Hepatocyte (in vitro differentiated cells): ENCODE measurements around the gene ZSWIM4. TPM values are rescaled to one million over a fixed set of nuclear protein-coding genes. Genes with fewer than 3 reads are reported as not detected.
A peak's percentile ranks its signal among the peaks of the same experiment; 100 is the strongest.

ENCODE experiments used
- DNase-seq: peaks from one replicate; pipeline ENCODE4 v3.0.0-alpha.2; 2016; ENCODE audit warnings: low spot score
- H2AFZ ChIP-seq: fragments of 200-600 bp; sonication (generic); 2 replicates; pipeline ENCODE4 v1.6.0; 2016; ENCODE audit warnings: antibody characterized with exemption, mild to moderate bottlenecking
- H3K27ac ChIP-seq: fragments of 200-600 bp; sonication (generic); 2 replicates; pipeline ENCODE4 v1.5.1; 2016; ENCODE audit warnings: mild to moderate bottlenecking
- H3K27me3 ChIP-seq: fragments of 200-600 bp; sonication (generic); 2 replicates; pipeline ENCODE4 v1.6.1; 2016
- H3K36me3 ChIP-seq: fragments of 200-600 bp; sonication (generic); replicated peaks from 2 replicates; pipeline ENCODE4 v1.5.1; 2016; ENCODE audit warnings: low read depth; ENCODE audit not compliant: insufficient read depth
- H3K4me1 ChIP-seq: fragments of 200-600 bp; sonication (generic); 2 replicates; pipeline ENCODE4 v1.5.1; 2016; ENCODE audit warnings: mild to moderate bottlenecking, moderate library complexity; ENCODE audit not compliant: insufficient read depth
- H3K4me2 ChIP-seq: fragments of 200-600 bp; sonication (generic); 2 replicates; pipeline ENCODE4 v1.6.0; 2016
- H3K4me3 ChIP-seq: fragments of 200-600 bp; sonication (generic); 2 replicates; pipeline ENCODE4 v1.5.1; 2016; ENCODE audit warnings: mild to moderate bottlenecking
- H3K79me2 ChIP-seq: fragments of 200-600 bp; sonication (generic); 2 replicates; pipeline ENCODE4 v1.6.0; 2017; ENCODE audit warnings: mild to moderate bottlenecking
- H3K9me2 ChIP-seq: fragments of 200-600 bp; sonication (generic); replicated peaks from 2 replicates; pipeline ENCODE4 v1.6.0; 2017; ENCODE audit warnings: mild to moderate bottlenecking; ENCODE audit not compliant: insufficient read depth
- H3K9me3 ChIP-seq: fragments of 200-600 bp; sonication (generic); 2 replicates; pipeline ENCODE4 v1.5.1; 2016; ENCODE audit warnings: low read depth, mild to moderate bottlenecking
- H4K20me1 ChIP-seq: fragments of 200-600 bp; sonication (generic); 2 replicates; pipeline ENCODE4 v1.6.0; 2016; ENCODE audit warnings: mild to moderate bottlenecking; ENCODE audit not compliant: insufficient read depth, poor library complexity, severe bottlenecking
- EZH2 ChIP-seq: fragments of 200-600 bp; sonication (generic); IDR thresholded peaks from 2 replicates; pipeline ENCODE4 v1.6.1; 2016; ENCODE audit warnings: antibody characterized with exemption, mild to moderate bottlenecking, borderline replicate concordance
- EZH2phosphoT487 ChIP-seq: fragments of 200-600 bp; sonication (generic); IDR thresholded peaks from one replicate; pipeline ENCODE4 v1.6.1; 2018; ENCODE audit warnings: antibody characterized with exemption, mild to moderate bottlenecking, low read depth, moderate library complexity; ENCODE audit not compliant: unreplicated experiment, severe bottlenecking
- WGBS: methylation state at CpG from one replicate; pipeline ENCODE4 v1.1.6; 2016; ENCODE audit warnings: low lambda C conversion rate; ENCODE audit errors: missing lambda C conversion rate; 5-methylcytosine and 5-hydroxymethylcytosine counted together
- polyA plus RNA-seq: library from polyadenylated mRNA; unstranded; fragments of >200 nt; fragmentation: Nextera tagmentation; extraction: Ambion mirVana; gene quantifications from 2 replicates; pipeline ENCODE4 v1.2.1, GENCODE V29; 2016
- total RNA-seq: library from RNA; depleted of rRNA; stranded (reverse); fragments of >200 nt; gene quantifications from 2 replicates; pipeline ENCODE4 v1.2.3, GENCODE V29; 2014
- TF ChIP-seq, protein P1 (sequence below): fragments of 200-600 bp; sonication (generic); IDR thresholded peaks from 2 replicates; pipeline ENCODE4 v1.5.1; 2016; ENCODE audit warnings: antibody characterized with exemption, mild to moderate bottlenecking; ENCODE audit not compliant: poor library complexity

The ZSWIM4 gene
- total and polyA plus RNA-seq, 2 experiments from 2014 or later = 3.5 to 3.7 TPM

DNA sequence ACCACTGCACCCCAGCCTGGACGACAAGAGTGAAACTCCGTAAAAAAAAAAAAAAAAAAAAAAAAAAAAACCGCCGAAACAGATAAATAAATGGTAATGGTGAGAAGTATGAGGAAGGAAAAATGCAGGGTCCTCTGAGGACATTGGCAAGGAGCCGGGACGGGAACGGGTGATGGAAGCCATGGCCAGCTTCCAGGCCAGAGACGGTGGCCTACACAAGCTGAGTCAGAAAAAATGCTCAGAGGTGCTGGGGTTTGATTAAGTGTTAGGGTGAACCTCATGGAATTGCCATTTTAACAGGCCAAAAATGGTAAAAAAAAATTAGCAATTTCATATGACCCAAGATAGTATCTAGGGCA lies 866 bp upstream of the ZSWIM4 start:
- Histone ChIP-seq H4K20me1 (no peaks in the 10 kb centered on the region), H3K4me3 (peak overlapping the region; percentile 41), H3K4me1 (peaks cover 15% of the 10 kb centered on the region), H3K36me3 (no peaks in the 10 kb centered on the region), H2AFZ (peak overlapping the region; percentile 42), H3K79me2 (peaks cover 15% of the 10 kb centered on the region), H3K27ac (peak overlapping the region; percentile 54), H3K9me3 (no peaks in the 10 kb centered on the region), H3K9me2 (no peaks in the 10 kb centered on the region), H3K4me2 (peak overlapping the region; percentile 81), H3K27me3 (no peaks in the 10 kb centered on the region)
- DNase-seq = no peak
- no peak for TF ChIP-seq EZH2
- TF ChIP-seq EZH2phosphoT487 = no peak
- TF ChIP-seq, protein P1, sequence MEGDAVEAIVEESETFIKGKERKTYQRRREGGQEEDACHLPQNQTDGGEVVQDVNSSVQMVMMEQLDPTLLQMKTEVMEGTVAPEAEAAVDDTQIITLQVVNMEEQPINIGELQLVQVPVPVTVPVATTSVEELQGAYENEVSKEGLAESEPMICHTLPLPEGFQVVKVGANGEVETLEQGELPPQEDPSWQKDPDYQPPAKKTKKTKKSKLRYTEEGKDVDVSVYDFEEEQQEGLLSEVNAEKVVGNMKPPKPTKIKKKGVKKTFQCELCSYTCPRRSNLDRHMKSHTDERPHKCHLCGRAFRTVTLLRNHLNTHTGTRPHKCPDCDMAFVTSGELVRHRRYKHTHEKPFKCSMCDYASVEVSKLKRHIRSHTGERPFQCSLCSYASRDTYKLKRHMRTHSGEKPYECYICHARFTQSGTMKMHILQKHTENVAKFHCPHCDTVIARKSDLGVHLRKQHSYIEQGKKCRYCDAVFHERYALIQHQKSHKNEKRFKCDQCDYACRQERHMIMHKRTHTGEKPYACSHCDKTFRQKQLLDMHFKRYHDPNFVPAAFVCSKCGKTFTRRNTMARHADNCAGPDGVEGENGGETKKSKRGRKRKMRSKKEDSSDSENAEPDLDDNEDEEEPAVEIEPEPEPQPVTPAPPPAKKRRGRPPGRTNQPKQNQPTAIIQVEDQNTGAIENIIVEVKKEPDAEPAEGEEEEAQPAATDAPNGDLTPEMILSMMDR = no peak
- whole genome bisulfite sequencing = 55% methylated on average over 7 of the region's 8 CpGs

DNA sequence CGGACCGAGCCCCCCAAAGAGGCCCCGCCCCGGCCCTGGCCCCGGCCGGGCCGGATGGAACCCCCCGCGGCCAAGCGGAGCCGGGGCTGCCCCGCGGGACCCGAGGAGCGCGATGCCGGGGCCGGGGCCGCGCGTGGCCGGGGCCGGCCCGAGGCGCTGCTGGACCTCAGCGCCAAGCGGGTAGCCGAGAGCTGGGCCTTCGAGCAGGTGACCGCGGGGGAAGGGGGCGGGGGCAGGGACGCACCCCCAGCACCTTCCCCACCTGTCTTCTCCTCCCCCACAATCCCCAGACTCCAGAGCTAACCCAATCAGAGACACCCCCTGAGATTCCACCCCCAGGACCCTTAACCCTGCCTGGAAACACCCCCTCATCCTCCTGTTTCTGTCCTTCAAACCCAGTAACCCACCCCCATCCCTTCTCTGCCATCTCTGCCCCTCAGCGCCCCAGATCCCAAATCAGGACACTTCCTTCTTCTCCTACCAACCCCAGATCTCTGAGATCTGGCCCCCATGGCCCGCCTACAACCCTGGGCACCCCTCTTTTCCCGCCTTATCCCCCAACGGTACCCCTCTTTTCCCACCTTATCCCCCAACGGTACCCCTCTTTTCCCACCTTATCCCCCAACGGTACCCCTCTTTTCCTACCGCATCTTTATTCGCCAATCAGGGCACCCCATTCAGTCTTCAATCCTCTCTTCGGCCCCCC lies 505 bp downstream of the ZSWIM4 start:
- peak overlapping the region; percentile 91 for H3K4me2 ChIP-seq
- peaks cover 15% of the 10 kb centered on the region for H3K79me2 ChIP-seq
- H2AFZ ChIP-seq = no peak overlapping the region
- no peaks in the 10 kb centered on the region for H3K36me3 ChIP-seq
- WGBS = 4% methylated on average over 7 of the region's 42 CpGs
- H3K9me2 ChIP-seq = no peaks in the 10 kb centered on the region
- no peaks in the 10 kb centered on the region for H3K27me3 ChIP-seq
- no peaks in the 10 kb centered on the region for H3K9me3 ChIP-seq
- peaks cover 15% of the 10 kb centered on the region for H3K4me1 ChIP-seq
- H3K27ac ChIP-seq = peak overlapping the region; percentile 52
- H3K4me3 ChIP-seq = peak overlapping the region; percentile 39
- DNase-seq = peak; percentile 66
- no peaks in the 10 kb centered on the region for H4K20me1 ChIP-seq
- TF ChIP-seq EZH2phosphoT487 (no peak), EZH2 (no peak)
- TF ChIP-seq, protein P1 = no peak

DNA sequence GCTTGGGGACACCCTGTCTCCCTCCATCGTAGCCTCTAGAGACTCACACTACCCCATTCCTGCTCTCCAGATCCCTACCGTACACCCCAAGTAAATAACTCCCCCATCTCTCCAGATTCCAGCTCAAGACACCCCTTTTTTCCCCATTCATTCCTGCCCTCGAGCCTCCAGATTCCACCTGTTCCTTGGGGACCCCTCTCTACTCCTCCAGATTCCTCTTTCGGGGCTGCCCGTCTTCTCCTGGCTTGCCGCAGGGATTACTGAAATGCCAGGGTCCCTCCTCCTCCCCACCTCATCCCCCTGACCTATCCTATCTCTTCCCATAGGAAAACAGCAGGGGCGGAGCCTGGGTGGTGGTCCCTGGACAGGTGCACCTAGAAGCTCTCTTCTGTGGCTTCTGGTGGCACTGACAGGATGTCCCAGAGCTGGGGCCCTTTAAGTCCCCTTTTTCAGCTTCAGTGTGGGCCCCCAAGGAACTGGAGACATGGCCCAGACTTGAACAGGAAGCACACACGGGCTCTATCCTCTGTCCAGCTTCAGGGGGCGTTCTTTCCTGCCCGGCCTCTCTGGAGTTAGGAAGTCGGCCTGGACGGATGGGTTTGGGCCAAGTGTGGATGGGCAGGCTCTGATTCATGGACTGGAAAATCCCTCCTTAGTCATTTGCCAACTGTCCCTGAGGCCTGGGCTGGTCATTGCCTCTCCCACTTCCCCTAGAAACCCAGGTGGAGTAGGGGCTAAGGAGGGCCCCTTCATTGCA lies 1.2 kb downstream of the ZSWIM4 start:
- TF ChIP-seq EZH2phosphoT487 (no peak), EZH2 (no peak)
- TF ChIP-seq, protein P1 = peak; percentile 2
- Histone ChIP-seq H3K4me3 (peak overlapping the region; percentile 39), H3K4me1 (peaks cover 15% of the 10 kb centered on the region), H3K9me2 (no peaks in the 10 kb centered on the region), H3K9me3 (no peaks in the 10 kb centered on the region), H3K79me2 (peaks cover 15% of the 10 kb centered on the region), H3K27me3 (no peaks in the 10 kb centered on the region), H3K27ac (peak overlapping the region; percentile 52), H3K36me3 (no peaks in the 10 kb centered on the region), H2AFZ (no peak overlapping the region), H3K4me2 (peak overlapping the region; percentile 91), H4K20me1 (no peaks in the 10 kb centered on the region)
- peak; percentile 68 for DNase-seq
- WGBS = 26% methylated on average over 12 of the region's 12 CpGs
